WTC11 (cell line): ENCODE data around the gene RIN3.

ENCODE experiments used
- CTCF ChIP-seq: fragments of 200-600 bp; IDR thresholded peaks from 2 replicates; pipeline ENCODE4 v1.8.0; 2022; ENCODE audit warnings: antibody characterized with exemption
- NFYB ChIP-seq: sonication (generic); formaldehyde crosslinking; conservative IDR thresholded peaks from 2 replicates; pipeline ENCODE4 v1.8.0; 2022; ENCODE audit warnings: low read depth, missing genetic modification reagents

DNA sequence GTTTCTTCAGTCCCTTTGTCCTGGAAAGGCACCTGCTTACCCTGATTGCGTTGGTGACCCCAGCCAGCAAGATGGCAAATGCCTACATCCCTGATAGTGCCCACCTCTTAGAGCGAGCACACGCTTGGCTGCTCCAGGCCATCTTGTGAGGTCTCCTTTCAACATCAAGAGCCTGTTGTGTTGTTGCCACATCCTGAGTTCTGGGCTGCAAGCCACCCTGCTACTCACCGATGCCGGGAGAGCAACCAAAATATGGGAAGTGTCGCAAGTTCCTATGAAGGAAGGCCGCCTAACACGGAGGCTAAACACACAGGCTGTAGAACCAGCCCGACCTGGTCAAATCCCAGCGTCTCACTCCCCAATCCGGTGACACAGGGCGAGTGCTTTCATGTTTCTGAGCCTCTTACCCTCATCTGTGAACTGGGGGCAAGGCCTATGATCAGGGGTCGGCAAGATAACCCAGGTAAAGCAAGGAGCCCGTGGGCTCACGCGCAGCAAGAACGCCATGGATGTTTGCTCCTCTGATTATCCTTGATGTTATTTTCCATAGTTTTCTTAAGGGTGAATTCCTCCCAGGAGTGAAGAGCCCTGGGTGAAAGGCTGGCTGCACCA is 136.5 kb downstream of the RIN3 start:
- TF ChIP-seq CTCF, result no peak
- TF ChIP-seq NFYB (CRISPR knock-in tag), result no peak
